DMS53 (cell line): ENCODE results near the gene SPATA21.

Source experiments
- DNase-seq: peaks from one replicate; lab custom pipeline; 2025; lab: John Stamatoyannopoulos, UW

SPATA21 gene

GRCh38 chr1:16351456-16351993, 85.7 kb downstream of the SPATA21 start:
- DNase-seq = peak; percentile 57

GRCh38 chr1:16349847-16350406, 87.3 kb downstream of the SPATA21 start:
- DNase-seq = no peak
